DMS53 treated with DMSO at 0.1 percent for 48 hours (cell line): Measurements from ENCODE around the gene FXN.
"Not testable (repeated sequence)": the region's sequence is repeated elsewhere in the genome, so short reads cannot be mapped to it uniquely, and the experiment has no call there.

ENCODE experiments used
- DNase-seq: peaks from one replicate; lab custom pipeline; 2025; ENCODE audit not compliant: unreplicated experiment; lab: John Stamatoyannopoulos, UW

Gene FXN

GRCh38 chr9:69097923-69098593 is 62.5 kb downstream of the FXN start:
- DNase-seq = no peak

DNA sequence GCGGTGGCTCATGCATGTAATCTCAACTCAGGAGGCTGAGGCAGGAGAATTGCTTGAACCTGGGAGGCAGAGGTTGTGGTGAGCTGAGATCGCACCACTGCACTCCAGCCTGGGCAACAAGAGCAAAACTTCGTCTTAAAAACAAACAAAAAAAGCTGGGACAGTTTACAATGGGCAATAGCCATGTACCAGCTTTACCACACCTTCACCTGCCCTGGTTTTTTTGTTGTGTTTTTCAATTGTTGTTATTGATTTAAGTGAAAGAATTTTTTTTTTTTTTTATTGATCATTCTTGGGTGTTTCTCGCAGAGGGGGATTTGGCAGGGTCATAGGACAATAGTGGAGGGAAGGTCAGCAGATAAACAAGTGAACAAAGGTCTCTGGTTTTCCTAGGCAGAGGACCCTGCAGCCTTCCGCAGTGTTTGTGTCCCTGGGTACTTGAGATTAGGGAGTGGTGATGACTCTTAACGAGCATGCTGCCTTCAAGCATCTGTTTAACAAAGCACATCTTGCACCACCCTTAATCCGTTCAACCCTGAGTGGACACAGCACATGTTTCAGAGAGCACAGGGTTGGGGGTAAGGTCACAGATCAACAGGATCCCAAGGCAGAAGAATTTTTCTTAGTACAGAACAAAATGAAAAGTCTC is 67.9 kb downstream of the FXN start:
- not testable (repeated sequence) for DNase-seq

GRCh38 chr9:69104830-69105527 is 69.4 kb downstream of the FXN start:
- DNase-seq = peak; percentile 78

DNA sequence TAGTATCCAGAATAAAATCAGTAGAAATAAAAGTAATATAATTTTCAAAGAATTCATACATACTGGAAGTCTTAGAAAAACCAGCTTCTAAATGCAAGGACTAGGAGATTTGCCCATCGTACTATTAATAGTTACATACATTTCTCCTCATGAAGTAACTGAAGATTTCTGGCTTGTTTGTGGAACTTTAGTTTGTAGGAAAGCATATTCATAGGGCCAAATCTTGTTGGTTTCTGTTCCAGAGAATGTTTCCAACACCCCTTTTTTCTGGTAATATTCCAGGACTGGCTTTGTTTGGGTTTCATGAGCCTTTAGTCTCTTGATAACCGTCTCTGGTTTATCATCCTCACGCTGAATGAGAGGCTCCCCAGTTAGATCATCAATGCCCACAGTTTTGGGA is 72.2 kb downstream of the FXN start:
- DNase-seq = no peak

DNA sequence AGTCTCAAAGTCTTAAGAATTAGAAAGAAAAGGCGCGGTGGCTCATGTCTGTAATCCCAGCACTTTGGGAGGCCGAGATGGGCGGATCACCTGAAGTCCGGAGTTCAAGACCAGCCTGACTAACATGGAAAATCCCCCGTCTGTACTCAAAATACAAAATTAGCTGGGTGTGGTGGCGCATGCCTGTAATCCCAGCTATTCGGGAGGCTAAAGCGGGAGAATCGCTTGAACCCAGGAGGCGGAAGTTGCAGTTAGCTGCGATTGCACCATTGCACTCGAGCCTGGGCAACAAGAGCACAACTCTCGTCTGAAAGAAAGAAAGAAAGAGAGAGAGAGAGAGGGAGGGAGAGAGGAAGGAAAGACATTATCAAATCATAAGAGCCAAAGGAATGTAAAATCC is 73.2 kb downstream of the FXN start:
- DNase-seq = not testable (repeated sequence)

DNA sequence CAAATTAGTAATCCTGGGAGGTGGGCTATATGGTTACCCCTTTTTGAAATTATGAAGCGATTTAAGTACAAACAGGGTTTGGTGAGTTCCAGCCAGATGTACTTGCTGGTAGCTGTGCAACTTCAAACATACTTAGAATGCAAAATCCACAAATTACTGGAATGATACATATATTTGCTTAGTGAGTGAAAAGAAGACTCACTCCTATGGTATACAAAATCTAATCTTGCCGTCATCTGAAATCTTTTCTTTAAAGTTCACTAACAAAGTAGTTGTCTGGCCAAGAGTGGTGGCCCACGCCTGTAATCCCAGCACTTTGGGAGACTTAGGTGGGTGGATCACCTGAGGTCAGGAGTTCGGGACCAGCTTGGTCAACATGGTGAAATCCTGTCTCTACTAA is 73.6 kb downstream of the FXN start:
- no peak for DNase-seq

GRCh38 chr9:69112646-69113045 is 77.1 kb downstream of the FXN start:
- not testable (repeated sequence) for DNase-seq

DNA sequence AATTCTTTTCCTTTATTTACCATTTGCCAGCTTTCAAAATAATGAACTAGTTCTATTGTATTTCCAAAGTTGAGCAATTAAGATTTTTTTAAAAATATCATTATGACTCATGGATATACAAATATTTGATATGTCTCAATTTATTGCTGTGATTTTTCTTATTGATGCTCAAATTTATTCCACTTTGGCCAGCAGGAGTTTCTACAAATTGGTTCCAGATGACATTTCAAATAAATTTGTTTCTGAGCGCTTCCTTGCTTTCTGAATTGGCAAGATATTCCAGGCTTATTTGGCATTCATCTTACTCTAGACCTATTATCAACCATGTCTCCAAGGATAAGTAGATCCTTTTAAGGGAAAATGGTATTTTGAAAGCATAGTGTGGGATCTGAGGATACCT is 80.1 kb downstream of the FXN start:
- DNase-seq = no peak

- DNase-seq = no peak
These were observed 83.1 kb downstream of the FXN start for GRCh38 chr9:69118656-69119055.

- peak; percentile 89 for DNase-seq
These were observed 85.0 kb downstream of the FXN start for GRCh38 chr9:69120380-69121154.

GRCh38 chr9:69121155-69122081 is 85.9 kb downstream of the FXN start:
- peak; percentile 55 for DNase-seq

GRCh38 chr9:69122082-69122548 is 86.6 kb downstream of the FXN start:
- DNase-seq = peak; percentile 34

GRCh38 chr9:69122549-69123141 is 87.1 kb downstream of the FXN start:
- DNase-seq = peak; percentile 94

- no peak for DNase-seq
These were observed 95.2 kb downstream of the FXN start for GRCh38 chr9:69130456-69131441.

GRCh38 chr9:69131682-69132081 is 96.1 kb downstream of the FXN start:
- DNase-seq = no peak

DNA sequence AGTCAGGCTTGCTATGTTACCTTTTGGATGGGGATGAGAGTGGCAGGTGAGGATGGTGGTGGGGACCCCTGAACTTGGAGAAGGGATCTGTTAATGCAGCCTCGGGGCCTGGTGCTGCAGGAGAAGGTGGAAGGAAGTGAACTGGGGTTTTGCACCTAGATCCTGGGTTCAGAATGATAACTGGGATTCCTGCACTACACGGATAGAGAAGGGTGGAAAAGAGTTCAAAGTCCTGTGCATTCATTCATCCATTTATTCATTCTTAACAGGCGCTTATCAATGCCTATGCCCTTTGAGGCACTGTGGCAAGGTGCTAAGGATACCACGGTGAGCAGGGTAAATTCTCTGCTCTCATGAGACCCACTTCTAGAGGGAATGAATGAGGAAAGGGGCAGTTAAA is 96.8 kb downstream of the FXN start:
- no peak for DNase-seq

GRCh38 chr9:69134412-69134811 is 98.9 kb downstream of the FXN start:
- peak; percentile 48 for DNase-seq

DNA sequence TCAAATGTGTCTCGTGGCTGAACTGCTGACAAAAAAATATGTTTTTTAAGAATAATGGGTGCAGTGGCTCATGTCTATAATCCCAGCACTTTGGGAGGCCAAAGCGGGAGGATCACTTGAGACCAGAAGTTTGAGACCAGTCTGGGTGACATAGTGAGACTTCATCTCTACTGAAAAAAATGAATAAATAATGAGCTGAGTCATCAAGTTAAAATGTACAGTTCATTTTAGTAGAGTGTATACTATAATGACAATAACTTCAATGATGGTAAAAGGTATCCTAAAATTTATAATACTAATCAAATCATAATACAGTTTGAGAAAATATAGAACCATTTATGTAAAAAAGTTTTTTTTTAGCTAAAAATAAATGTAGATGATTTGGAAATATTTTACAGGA is 100.6 kb downstream of the FXN start:
- no peak for DNase-seq

GRCh38 chr9:69136779-69137178 is 101.2 kb downstream of the FXN start:
- DNase-seq = no peak
